PFSK-1 (cell line): Measurements from ENCODE around the gene TMEM87A.

Experiments used
- FOXP2 ChIP-seq: optimal IDR thresholded peaks from 2 replicates; pipeline ENCODE3; 2011; ENCODE audit warnings: borderline replicate concordance, control low read depth, inconsistent platforms; ENCODE audit not compliant: insufficient read depth; ENCODE audit errors: extremely low read length, extremely low read depth
- POLR2AphosphoS5 ChIP-seq: IDR thresholded peaks from 2 replicates; pipeline ENCODE4 v1.6.1; 2012; ENCODE audit warnings: low read depth, mild to moderate bottlenecking, control low read depth, low read length, moderate library complexity
- REST ChIP-seq, 2 experiments: IDR thresholded peaks; 2 replicates each; pipeline versions ENCODE4 v1.6.1 to v1.8.0; 2011 to 2012; ENCODE audit warnings: low read depth in 2 of 2, low read length in 2 of 2, control low read depth in 1 of 2, inconsistent platforms in 1 of 2, mild to moderate bottlenecking in 1 of 2, moderate library complexity in 1 of 2; ENCODE audit not compliant: insufficient read depth in 1 of 2
- SIN3A ChIP-seq: IDR thresholded peaks from 2 replicates; pipeline ENCODE4 v1.6.1; 2012; ENCODE audit warnings: mild to moderate bottlenecking, low read length, moderate library complexity, borderline replicate concordance; ENCODE audit not compliant: insufficient read depth
- TAF1 ChIP-seq: IDR thresholded peaks from 2 replicates; pipeline ENCODE4 v1.6.1; 2012; ENCODE audit warnings: low read length, control low read depth, borderline replicate concordance; ENCODE audit not compliant: insufficient read depth

TMEM87A gene

GRCh38 chr15:42306681-42307080 lies 33.4 kb upstream of the TMEM87A start:
- TF ChIP-seq FOXP2 (no peak), TAF1 (no peak), REST (IDR thresholded peaks at IDR 0.05; ENCODE audit: insufficient read depth in 1 of 2, low read depth in 2 of 2, low read length in 2 of 2) (no peak), POLR2AphosphoS5 (no peak), SIN3A (no peak)

- TF ChIP-seq POLR2AphosphoS5: no peak
Observed at GRCh38 chr15:42289166-42289565, 15.9 kb upstream of the TMEM87A start.

- TF ChIP-seq TAF1: no peak
- TF ChIP-seq FOXP2: no peak
- no peak for TF ChIP-seq REST (IDR thresholded peaks at IDR 0.05; ENCODE audit: insufficient read depth in 1 of 2, low read depth in 2 of 2, low read length in 2 of 2)
- TF ChIP-seq SIN3A: no peak
- no peak for TF ChIP-seq POLR2AphosphoS5
Observed at GRCh38 chr15:42287931-42288330, 14.7 kb upstream of the TMEM87A start.

GRCh38 chr15:42286445-42287029 lies 13.3 kb upstream of the TMEM87A start:
- no peak for TF ChIP-seq REST (IDR thresholded peaks at IDR 0.05; ENCODE audit: insufficient read depth in 1 of 2, low read depth in 2 of 2, low read length in 2 of 2)
- no peak for TF ChIP-seq POLR2AphosphoS5
- no peak for TF ChIP-seq SIN3A
- TF ChIP-seq FOXP2: no peak
- no peak for TF ChIP-seq TAF1

GRCh38 chr15:42285034-42285433 lies 11.8 kb upstream of the TMEM87A start:
- TF ChIP-seq FOXP2: no peak
- no peak for TF ChIP-seq REST (IDR thresholded peaks at IDR 0.05; ENCODE audit: insufficient read depth in 1 of 2, low read depth in 2 of 2, low read length in 2 of 2)
- no peak for TF ChIP-seq SIN3A
- no peak for TF ChIP-seq POLR2AphosphoS5
- TF ChIP-seq TAF1: no peak
